ENCODE results near the gene FHOD1.

DNA sequence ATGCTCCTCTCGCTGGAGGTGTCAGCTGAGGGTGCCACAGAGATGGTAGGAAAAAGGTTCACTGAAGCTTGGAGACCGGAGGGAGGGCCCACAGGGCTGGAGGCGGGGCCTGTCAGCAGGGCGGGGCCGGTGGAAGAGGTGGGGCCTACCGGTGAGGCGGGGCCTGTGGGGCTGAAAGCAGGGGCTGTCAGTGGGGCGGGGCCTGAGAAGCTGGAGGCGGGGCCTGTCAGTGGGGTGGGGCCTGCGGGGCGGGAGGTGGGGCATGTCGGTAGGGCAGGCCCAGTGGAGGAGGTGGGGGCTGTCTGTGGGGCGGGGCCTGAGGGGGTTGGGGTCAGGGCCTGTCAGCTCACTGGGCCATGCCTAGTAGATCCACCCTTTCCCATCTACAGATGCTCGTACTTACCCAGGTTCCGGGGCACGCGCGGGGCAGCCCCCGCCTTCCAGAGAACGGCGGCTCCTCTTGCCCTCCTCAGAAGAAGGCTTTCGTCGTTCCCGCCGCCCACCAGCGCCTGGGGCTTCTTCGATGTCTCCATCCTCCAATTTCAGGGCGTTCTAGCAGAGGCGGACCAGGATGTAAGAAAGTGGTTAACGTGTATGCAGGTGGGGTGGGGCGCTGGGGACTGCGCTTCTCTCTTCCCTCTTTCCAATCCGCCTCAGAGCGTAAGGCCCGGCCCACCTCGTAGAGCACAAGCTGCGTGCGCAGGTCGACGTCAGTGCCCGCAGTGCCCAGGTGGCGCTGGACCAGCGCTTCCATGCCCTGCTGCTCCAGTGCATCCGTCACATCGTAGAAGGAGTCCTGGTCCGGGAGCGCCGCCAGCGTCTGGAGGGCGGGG is 10.5 kb downstream of the FHOD1 start:
- no peak for TF ChIP-seq POLR2A (IDR thresholded peaks at IDR 0.05)
- TF ChIP-seq, protein P1, sequence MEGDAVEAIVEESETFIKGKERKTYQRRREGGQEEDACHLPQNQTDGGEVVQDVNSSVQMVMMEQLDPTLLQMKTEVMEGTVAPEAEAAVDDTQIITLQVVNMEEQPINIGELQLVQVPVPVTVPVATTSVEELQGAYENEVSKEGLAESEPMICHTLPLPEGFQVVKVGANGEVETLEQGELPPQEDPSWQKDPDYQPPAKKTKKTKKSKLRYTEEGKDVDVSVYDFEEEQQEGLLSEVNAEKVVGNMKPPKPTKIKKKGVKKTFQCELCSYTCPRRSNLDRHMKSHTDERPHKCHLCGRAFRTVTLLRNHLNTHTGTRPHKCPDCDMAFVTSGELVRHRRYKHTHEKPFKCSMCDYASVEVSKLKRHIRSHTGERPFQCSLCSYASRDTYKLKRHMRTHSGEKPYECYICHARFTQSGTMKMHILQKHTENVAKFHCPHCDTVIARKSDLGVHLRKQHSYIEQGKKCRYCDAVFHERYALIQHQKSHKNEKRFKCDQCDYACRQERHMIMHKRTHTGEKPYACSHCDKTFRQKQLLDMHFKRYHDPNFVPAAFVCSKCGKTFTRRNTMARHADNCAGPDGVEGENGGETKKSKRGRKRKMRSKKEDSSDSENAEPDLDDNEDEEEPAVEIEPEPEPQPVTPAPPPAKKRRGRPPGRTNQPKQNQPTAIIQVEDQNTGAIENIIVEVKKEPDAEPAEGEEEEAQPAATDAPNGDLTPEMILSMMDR (IDR thresholded peaks at IDR 0.05): no peak

All from vagina (tissue), 2 donors.